HL-60 (cell line): Measurements from ENCODE around the gene RUNX1.

Experiments used
- CTCF ChIP-seq: IDR thresholded peaks from one replicate; pipeline ENCODE4 v1.5.1; 2011; ENCODE audit warnings: low read length, control low read depth, inconsistent platforms; ENCODE audit not compliant: insufficient read depth
- GABPA ChIP-seq: IDR thresholded peaks from 2 replicates; pipeline ENCODE4 v1.6.1; 2012; ENCODE audit warnings: low read depth
- REST ChIP-seq: IDR thresholded peaks from 2 replicates; pipeline ENCODE4 v1.6.1; 2012; ENCODE audit warnings: low read depth; ENCODE audit not compliant: insufficient replicate concordance
- SPI1 ChIP-seq: IDR thresholded peaks from 2 replicates; pipeline ENCODE4 v1.6.1; 2012; ENCODE audit warnings: low read depth, mild to moderate bottlenecking, borderline replicate concordance

- TF ChIP-seq CTCF, result no peak
- no peak for TF ChIP-seq GABPA
- no peak for TF ChIP-seq SPI1
- no peak for TF ChIP-seq REST
Measured at GRCh38 chr21:34989337-34990151, 59.6 kb downstream of the RUNX1 start.
